H1 (cell line): Measurements from ENCODE around the gene CDYL. TPM values are rescaled to one million over a fixed set of nuclear protein-coding genes. Genes with fewer than 3 reads are reported as not detected.

Source experiments
- CEBPB ChIP-seq: IDR thresholded peaks from 2 replicates; pipeline ENCODE4 v1.6.1; 2012; ENCODE audit warnings: low read depth, low read length
- CTBP2 ChIP-seq: IDR thresholded peaks from 2 replicates; pipeline ENCODE4 v1.7.0; 2011; ENCODE audit warnings: borderline replicate concordance, mild to moderate bottlenecking, moderate library complexity, mixed read lengths, low read length; ENCODE audit not compliant: insufficient read depth, insufficient read length
- EP300 ChIP-seq, 2 experiments: IDR thresholded peaks; 1 replicate in 1 of 2; 2 replicates in 1 of 2; pipeline ENCODE4 v1.6.1; 2011 to 2012; ENCODE audit warnings: low read depth in 2 of 2, low read length in 2 of 2, mild to moderate bottlenecking in 2 of 2, borderline replicate concordance in 1 of 2, inconsistent platforms in 1 of 2, moderate library complexity in 1 of 2
- NRF1 ChIP-seq: IDR thresholded peaks from 2 replicates; pipeline ENCODE4 v1.6.1; 2011; ENCODE audit warnings: mild to moderate bottlenecking, low read depth, low read length, improper control_type of control experiment
- SAP30 ChIP-seq: fragments of 300-600 bp; sonication (generic); IDR thresholded peaks from 2 replicates; pipeline ENCODE4 v1.7.1; 2012; ENCODE audit warnings: low read length, moderate library complexity, mild to moderate bottlenecking, inconsistent platforms; ENCODE audit not compliant: insufficient read depth, insufficient replicate concordance
- SIX5 ChIP-seq: IDR thresholded peaks from 2 replicates; pipeline ENCODE4 v1.6.1; 2011; ENCODE audit warnings: mild to moderate bottlenecking, low read depth, low read length
- TBP ChIP-seq: IDR thresholded peaks from 2 replicates; pipeline ENCODE4 v1.6.1; 2011; ENCODE audit warnings: low read depth, low read length, improper control_type of control experiment
- polyA plus RNA-seq, 7 experiments: library from polyadenylated mRNA; depleted of rRNA in 3 of 7; stranded (reverse) in 5 of 7; unstranded in 2 of 7; fragments of >200 nt in 5 of 7; fragments of 200-250 nt in 2 of 7; gene quantifications; 1 replicate in 5 of 7; 2 replicates in 1 of 7; 4 replicates in 1 of 7; pipeline versions ENCODE4 v1.2.1 to v1.2.3, GENCODE V29; 2011 to 2013; ENCODE audit warnings: missing spikeins in 2 of 7, mixed read lengths in 2 of 7
- total RNA-seq: library from RNA; stranded (reverse); fragmentation: NEBNext Ultra II Directional; extraction: Animal tissue kit (Norgen Biotek cat#: 25700); gene quantifications from 2 replicates; pipeline ENCODE4 v1.2.1, GENCODE V29; 2021
- TF ChIP-seq, protein P1 (sequence below): IDR thresholded peaks from 2 replicates; pipeline ENCODE4 v1.6.1; 2012; ENCODE audit warnings: low read length, inconsistent platforms

The CDYL gene
- total and polyA plus RNA-seq, 2 of the 8 experiments (the other 6 are each of a cell fraction or from before 2014, with no cell fraction given): 56.4 to 119 TPM

DNA sequence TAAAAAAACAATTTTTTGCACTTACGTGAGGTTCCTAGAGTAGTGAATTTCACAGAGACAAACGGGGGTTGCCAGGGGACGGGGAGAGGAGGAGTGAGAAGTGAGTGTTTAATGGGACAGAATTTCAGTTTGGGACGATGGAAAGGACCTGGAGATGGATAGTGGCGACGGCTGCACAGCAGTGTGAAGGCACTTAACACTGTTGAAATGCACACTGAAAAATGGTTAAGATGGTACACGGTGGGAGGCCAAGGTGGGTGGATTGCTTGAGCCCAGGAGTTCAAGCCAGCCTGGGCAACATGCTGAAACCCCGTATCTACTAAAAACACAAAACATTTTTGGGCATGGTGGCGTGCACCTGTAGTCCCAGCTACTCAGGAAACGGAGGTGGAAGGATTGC is 196.2 kb downstream of the CDYL start (continued):
- no peak for TF ChIP-seq SAP30
- no peak for TF ChIP-seq EP300 (IDR thresholded peaks at IDR 0.05; ENCODE audit: borderline replicate concordance in 1 of 2, low read depth in 2 of 2, low read length in 2 of 2)
- TF ChIP-seq NRF1: no peak
- TF ChIP-seq, protein P1, sequence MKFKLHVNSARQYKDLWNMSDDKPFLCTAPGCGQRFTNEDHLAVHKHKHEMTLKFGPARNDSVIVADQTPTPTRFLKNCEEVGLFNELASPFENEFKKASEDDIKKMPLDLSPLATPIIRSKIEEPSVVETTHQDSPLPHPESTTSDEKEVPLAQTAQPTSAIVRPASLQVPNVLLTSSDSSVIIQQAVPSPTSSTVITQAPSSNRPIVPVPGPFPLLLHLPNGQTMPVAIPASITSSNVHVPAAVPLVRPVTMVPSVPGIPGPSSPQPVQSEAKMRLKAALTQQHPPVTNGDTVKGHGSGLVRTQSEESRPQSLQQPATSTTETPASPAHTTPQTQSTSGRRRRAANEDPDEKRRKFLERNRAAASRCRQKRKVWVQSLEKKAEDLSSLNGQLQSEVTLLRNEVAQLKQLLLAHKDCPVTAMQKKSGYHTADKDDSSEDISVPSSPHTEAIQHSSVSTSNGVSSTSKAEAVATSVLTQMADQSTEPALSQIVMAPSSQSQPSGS: no peak
- no peak for TF ChIP-seq CEBPB
- TF ChIP-seq TBP: no peak
- no peak for TF ChIP-seq CTBP2
- TF ChIP-seq SIX5: no peak
- TF ChIP-seq, all 59 proteins: peak for 0
